ENCODE results near the gene SCNM1.
"Not testable (repeated sequence)": the region's sequence is repeated elsewhere in the genome, so short reads cannot be mapped to it uniquely, and the experiment has no call there.

The SCNM1 gene

GRCh38 chr1:151198254-151199127 is 32.5 kb downstream of the SCNM1 start, which contains the start of gene PIP5K1A:
Gene PIP5K1A (plus strand): TSS chr1:151198552. CDS start chr1:151198997, 445 bp downstream.
- Histone ChIP-seq H3K27ac (peak within 1 kb of the TSS; percentile 80), H3K4me3 (ENCODE audit: low read depth, low read length) (peak within 1 kb of the TSS; percentile 99), H3K27me3 (replicated peaks) (no peaks in the 10 kb centered on the region), H3K36me3 (replicated peaks) (peaks cover 13% of the 10 kb centered on the region)
- TF ChIP-seq, protein P1, sequence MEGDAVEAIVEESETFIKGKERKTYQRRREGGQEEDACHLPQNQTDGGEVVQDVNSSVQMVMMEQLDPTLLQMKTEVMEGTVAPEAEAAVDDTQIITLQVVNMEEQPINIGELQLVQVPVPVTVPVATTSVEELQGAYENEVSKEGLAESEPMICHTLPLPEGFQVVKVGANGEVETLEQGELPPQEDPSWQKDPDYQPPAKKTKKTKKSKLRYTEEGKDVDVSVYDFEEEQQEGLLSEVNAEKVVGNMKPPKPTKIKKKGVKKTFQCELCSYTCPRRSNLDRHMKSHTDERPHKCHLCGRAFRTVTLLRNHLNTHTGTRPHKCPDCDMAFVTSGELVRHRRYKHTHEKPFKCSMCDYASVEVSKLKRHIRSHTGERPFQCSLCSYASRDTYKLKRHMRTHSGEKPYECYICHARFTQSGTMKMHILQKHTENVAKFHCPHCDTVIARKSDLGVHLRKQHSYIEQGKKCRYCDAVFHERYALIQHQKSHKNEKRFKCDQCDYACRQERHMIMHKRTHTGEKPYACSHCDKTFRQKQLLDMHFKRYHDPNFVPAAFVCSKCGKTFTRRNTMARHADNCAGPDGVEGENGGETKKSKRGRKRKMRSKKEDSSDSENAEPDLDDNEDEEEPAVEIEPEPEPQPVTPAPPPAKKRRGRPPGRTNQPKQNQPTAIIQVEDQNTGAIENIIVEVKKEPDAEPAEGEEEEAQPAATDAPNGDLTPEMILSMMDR (IDR thresholded peaks at IDR 0.05; ENCODE audit: low read depth, low read length, missing control alignments) = no peak
- in situ Hi-C loops (cut with HindIII; ENCODE audit: low pct_ligation_motif_present, low sequenced_read_pairs) = no loop called here
- peak; percentile 98 for DNase-seq

DNA sequence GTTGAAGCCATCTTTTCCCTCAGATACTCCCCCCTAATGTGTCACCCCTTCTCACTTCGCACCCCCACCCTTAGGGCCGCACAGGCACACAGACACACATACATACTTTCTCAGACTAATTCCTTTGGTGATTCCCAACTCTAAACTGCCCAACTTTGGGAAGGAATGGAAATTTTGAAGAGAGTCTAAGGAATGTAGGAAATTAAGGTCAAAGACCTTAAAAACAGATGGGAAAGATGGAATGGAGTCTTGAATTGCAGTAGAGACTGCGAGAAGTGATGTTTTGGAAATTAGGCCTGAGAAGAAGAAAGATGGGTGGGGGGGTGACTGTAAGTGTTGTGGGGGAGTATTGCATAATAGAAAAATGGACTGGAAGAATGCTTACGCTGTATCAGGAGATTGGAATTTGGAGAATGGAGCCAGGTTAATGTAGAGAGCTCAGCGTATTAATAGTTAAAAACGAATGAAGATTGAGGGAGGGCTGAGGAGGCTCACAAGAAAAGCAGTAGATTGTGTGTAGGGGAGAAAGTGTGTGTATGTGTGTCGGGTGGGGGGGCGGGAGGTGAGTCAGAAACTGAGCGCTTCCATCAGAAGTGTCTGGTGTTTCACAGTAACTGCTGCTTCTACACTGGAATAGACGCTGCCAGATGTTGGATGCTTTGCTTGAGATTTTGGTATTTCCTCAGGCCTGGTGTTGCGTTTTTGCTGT is 34.1 kb downstream of the SCNM1 start:
- Histone ChIP-seq H3K27me3 (replicated peaks) (no peaks in the 10 kb centered on the region), H3K4me3 (ENCODE audit: low read depth, low read length) (peak overlapping the region; percentile 99), H3K36me3 (replicated peaks) (peaks cover 20% of the 10 kb centered on the region), H3K27ac (peak overlapping the region; percentile 80)
- DNase-seq = peak; percentile 79
- TF ChIP-seq, protein P1 (IDR thresholded peaks at IDR 0.05; ENCODE audit: low read depth, low read length, missing control alignments) = no peak
- in situ Hi-C loops (cut with HindIII; ENCODE audit: low pct_ligation_motif_present, low sequenced_read_pairs) = no loop called here

DNA sequence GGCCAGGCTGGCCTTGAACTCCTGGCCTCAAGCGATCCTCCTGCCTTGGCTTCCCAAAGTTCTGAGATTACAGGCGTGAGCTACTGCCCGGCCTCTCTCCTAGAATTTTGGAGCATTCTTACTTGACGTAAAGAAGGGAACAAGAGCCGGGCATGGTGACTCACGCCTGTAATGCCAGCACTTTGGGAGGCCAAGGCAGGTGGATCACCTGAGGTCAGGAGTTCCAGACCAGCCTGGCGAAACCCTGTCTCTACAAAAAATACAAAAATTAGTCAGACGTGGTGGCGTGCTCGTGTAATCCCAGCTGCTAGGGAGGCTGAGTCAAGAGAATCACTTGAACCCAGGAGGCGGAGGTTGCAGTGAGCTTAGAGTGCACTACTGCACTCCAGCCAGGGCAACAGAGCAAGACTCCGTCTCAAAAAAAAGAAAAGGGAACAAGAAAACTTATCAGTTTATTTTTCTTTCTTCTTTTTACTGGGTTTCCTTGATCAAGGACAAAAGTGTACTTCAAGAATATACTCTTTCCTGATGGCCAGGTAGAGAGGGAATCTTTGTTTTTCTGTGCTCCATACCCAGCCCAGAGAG is 39.5 kb downstream of the SCNM1 start:
- peaks cover 48% of the 10 kb centered on the region for H3K36me3 ChIP-seq (replicated peaks)
- not testable (repeated sequence) for H3K27ac ChIP-seq

DNA sequence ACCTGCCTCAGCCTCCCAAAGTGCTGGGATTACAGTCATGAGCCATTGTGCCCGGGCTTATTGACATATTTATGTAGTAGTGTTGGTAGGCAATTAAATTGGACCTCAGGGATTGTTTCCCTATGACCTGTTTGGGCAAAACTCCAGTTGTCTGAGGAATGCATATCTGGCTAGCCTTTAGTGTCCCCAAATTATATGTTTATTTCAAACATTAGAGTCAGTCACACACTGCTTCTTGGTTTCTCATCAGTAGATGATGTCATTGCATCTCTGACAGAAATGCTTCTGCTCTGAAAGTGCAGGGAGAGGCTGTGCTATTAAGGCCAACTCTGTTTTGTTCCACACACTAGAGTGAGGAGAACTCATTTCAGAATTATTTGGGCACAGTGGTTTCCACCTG is 44.9 kb downstream of the SCNM1 start:
- TF ChIP-seq, protein P1 (IDR thresholded peaks at IDR 0.05; ENCODE audit: low read depth, low read length, missing control alignments) = no peak
- peak overlapping the region; percentile 15 for H3K27ac ChIP-seq
- H3K27me3 ChIP-seq (replicated peaks) = no peaks in the 10 kb centered on the region
- no peak overlapping the region for H3K4me3 ChIP-seq (ENCODE audit: low read depth, low read length)
- H3K36me3 ChIP-seq (replicated peaks) = peaks cover 42% of the 10 kb centered on the region
- DNase-seq = no peak
- in situ Hi-C loops (cut with HindIII; ENCODE audit: low pct_ligation_motif_present, low sequenced_read_pairs) = no loop called here

More for the DNA sequence above, 39.5 kb downstream of the SCNM1 start:
- H3K27me3 ChIP-seq (replicated peaks); H3K4me3 ChIP-seq (ENCODE audit: low read depth, low read length); in situ Hi-C loops (cut with HindIII; ENCODE audit: low pct_ligation_motif_present, low sequenced_read_pairs); DNase-seq: not testable (repeated sequence)

- no peak for DNase-seq
- TF ChIP-seq, protein P1 (IDR thresholded peaks at IDR 0.05; ENCODE audit: low read depth, low read length, missing control alignments) = no peak
- in situ Hi-C loops (cut with HindIII; ENCODE audit: low pct_ligation_motif_present, low sequenced_read_pairs) = no loop called here
- Histone ChIP-seq H3K27ac (no peak overlapping the region), H3K4me3 (ENCODE audit: low read depth, low read length) (no peak overlapping the region), H3K27me3 (replicated peaks) (no peaks in the 10 kb centered on the region), H3K36me3 (replicated peaks) (peaks cover 34% of the 10 kb centered on the region)
Measured at GRCh38 chr1:151211972-151212705, 46.2 kb downstream of the SCNM1 start.
